HG03565 (cell line): ENCODE data around the gene SF1.

Experiments used
- ATAC-seq: cut with Tn5 transposase; IDR thresholded peaks from one replicate; pipeline ENCODE4 v1.9.1; 2021; ENCODE audit warnings: mild to moderate bottlenecking, moderate library complexity; ENCODE audit not compliant: unreplicated experiment

Gene SF1

DNA sequence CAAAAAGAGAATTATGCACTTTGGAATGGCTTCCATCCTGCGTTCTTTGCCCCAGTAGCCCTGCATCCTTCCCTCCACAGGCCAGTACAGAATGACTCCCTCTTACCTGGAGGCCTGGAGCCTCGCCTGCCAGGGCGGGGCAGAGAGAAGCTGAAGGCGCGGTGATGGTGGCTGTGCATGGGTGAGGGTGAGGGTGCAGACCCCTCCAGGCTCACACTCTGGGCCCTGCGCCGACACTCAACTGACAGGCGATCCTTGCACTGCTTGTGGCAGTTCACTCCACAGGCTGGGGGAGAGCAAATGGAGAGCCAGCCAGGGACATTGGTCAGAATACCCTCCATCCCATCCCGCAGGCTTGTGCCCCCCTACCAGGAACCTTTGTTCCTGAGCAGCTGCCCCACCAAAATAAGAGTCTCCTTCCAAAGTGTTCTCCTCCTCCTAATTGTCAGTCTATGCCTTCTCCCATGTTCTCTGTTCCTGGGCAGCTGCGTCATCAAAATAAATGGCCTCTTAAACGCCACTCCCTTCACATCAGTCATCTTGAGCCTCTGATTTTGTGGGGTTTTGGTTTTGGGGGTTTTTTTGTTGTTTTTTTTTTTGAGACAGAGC is 49.5 kb downstream of the SF1 start:
- ATAC-seq = no peak

DNA sequence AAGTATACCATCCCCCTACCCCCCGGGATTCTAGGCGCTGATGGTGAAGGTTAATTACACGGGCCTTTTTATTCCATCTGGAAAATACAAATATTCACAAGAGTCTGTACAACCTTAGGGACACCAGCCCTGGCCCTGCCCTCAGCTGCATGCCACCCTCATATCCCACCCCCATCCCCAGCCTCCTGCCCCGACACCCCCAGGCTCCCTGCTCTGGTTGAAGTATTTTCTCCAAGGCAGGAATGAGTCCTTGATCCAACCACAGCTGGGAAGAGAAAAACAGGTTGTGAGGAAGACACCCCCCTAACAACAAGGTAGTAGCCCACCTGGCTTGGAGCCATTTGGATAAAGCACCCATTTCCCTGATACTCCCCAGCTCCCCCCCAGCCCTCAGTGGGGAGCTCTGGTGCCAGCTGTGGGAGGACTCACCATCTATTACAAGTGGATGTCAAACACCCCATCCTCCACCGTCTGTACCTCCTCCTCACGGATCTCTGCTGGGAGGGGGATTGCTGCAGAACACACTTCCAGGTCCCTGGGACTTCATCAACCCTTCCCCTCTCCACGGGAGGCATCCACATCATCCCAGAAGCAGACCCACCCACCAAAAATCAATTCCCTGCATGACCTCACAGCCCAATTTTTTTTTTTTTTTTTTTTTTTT is 51.3 kb downstream of the SF1 start:
- ATAC-seq = no peak

DNA sequence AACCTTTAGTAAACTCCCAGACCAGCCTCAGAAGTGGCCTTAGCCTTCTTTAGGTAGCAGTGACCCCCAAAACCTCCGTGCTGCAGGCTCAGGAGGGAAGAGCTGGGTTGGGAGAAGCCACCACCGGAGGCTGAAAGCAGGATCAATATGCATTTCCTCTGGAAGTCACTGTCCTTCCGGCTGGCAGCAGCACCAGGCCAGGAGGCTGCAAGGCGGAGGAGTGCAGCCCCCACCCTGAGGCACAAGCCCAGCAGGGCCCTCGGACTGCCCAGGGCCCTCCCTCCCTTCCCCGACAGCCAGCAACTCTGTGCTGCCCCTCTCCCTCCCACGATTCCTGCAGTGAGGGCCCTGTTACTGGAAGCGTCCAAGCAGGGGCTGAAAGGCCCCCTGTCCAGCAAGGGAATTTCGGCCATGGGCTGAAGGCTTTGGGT is 52.1 kb downstream of the SF1 start:
- ATAC-seq = no peak

DNA sequence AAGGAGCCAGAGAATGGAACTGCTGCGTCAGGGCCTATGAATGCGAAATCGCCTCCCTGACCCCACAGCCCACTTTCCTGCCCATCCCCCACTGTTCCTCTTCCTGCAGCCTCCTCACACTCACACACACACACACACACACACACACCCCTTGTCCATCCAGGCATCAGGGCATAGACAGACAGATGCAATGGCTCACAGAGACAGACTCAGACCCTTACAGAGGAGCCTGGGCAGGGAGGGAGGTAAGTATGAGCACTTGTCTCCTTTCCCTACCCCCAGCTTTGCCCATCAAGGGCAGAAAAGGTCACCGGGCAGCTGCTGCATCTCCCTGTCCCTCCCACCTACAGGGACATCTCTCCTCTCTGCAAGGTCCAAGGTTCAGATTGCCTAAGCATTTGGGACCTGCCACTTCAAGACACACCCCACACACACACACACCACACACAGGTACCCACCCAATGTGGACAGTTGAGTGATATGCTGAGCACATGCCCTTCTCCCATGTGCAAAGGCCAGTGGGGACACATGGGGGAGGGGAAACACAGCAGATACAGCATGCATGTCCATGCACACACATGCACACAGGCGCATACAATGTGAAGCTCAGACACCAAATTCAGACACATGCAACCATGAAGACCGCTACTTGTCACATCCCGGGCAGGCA is 53.3 kb downstream of the SF1 start:
- no peak for ATAC-seq

GRCh38 chr11:64723907-64724862 is 54.2 kb downstream of the SF1 start:
- no peak for ATAC-seq

- ATAC-seq = no peak
Measured at GRCh38 chr11:64723117-64723906, 55.0 kb downstream of the SF1 start, which contains the start of gene NRXN2. Gene NRXN2 (minus strand): TSS chr11:64723197. CDS start chr11:64713699, 9,498 bp downstream.

- ATAC-seq = no peak
Measured at GRCh38 chr11:64722141-64723065, 55.9 kb downstream of the SF1 start.

GRCh38 chr11:64721359-64721699 is 57.0 kb downstream of the SF1 start:
- ATAC-seq = no peak

GRCh38 chr11:64720640-64721358 is 57.5 kb downstream of the SF1 start:
- no peak for ATAC-seq

DNA sequence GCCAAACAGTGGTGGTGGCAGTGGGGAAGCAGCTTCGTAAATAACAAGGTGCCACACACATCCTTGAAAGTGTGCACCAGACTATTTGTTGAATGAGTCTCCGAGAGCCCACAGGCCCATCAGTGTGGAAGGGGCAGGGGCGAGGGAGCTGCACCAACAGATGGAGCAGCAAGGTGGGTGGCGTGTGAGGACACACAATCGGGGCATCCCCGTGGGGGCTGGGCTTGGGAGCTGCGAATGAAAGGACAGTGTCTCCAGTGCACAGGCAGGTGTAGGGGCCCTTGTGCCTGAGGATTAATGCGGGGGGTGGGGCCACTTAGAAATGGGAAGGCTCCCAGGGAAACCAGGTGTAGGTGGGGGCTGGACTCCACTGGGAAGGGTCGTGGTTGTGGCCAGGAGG is 58.2 kb downstream of the SF1 start:
- ATAC-seq = no peak

- no peak for ATAC-seq
Measured at GRCh38 chr11:64719406-64719805, 58.9 kb downstream of the SF1 start.

- ATAC-seq = no peak
Measured at GRCh38 chr11:64718780-64719124, 59.6 kb downstream of the SF1 start.

- no peak for ATAC-seq
Measured at GRCh38 chr11:64718084-64718779, 60.1 kb downstream of the SF1 start.

DNA sequence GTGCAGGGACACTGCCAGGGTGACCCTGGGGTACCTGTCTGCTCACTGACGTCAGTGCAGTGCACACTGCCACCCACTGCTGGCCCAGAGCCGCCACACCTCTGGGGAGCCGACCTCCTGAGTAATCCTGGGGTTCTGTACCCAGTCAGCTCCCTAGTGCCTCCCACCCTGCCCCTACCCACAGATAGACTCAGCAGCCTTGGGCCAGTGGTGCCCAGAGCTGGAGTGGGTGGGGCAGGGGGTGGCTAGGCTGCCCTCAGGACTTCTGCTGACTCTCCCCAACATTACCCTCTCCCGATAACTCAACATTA is 61.1 kb downstream of the SF1 start:
- no peak for ATAC-seq

DNA sequence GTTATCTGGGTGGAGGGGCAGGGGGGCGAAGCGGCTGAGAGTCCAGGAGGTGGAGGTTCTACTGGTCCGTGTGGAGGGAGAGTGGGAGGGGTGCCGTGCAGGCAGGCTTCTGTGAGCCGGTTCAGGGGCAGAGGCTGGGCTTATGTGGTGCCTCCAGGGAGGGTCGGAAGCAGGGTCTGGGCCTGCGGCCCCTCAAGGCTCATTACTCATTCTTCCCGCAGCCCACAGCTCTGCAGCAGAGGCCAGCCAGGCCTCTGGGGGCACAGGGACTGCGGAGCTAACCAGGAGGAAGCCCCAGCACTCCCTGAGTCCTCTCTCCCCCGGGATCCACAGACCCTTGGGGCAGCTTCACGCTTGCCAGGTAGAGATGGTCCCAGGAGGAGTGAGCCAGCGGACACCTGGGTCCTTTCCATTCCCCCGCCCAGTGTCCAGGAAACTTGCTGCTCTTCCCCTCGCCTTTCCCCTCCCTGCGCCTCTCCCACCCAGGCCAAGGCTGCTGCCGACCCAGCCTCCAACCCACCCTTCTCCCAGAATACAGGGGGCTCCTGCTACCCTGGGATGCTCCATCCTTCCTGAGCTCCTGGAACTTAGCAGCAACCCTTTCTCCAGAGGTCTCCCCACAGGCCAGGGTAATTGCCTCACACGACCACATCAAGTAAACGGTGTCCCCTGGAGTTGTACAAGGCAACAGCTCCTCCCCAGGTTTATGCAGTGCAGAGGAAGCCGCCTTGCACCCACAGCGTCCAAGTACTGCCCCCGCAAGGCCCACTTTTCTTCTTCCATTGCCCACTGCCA is 61.7 kb downstream of the SF1 start:
- no peak for ATAC-seq

DNA sequence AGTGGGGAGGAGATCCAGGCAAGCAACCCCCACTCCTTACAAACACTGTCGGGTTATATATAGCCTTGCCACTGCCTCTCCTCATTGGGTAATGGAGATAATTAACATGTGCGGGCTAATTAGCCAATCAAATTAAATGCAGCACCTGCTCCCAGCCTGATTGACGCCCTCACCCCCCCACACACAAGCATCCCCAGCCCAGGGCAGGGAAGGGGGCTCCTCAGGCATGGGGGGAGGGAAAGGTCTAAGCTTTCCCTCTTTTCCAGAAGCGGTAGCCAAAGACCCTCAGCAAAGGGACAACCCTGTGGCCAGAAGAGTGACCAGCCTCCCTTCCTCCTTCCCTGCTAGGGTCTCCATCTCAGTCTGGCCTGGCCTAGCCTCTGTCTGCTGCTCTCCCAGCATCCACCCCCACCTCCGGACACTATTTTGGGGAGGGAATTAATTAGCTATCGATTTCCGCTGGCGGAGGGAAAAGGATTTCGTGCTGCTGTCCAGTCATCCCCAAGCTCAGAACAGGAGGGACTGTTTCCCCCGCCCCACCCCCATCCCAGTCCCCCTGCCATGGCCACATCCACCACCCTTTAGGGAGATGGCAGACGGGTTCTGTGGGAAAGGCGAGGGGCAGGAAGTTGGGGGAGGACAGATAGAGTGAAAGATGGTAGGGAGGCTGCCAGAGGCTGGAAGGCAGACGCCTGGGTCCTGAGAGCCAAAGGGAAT is 62.4 kb downstream of the SF1 start:
- ATAC-seq = no peak

DNA sequence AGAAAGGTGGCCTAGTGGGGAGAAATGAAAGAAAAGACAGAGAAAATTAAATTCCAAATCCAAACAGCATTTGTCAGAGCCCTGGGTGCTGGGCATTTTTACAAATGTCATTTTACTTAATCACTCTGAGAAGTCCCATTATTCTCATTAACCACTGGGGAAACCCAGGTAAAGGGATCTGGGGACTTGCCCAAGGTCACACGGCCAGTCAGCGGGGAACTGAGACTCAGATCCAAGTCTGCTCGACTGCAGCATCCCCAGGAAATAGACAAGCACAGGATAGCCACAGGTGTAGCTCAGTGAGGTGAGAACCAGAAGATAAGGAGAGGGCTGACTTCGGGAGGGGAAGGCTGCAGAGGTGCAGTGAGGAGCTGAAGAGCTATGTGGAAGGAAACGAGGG is 63.2 kb downstream of the SF1 start:
- ATAC-seq = no peak
